ENCODE measurements around the gene TBC1D4. TPM values are rescaled to one million over a fixed set of nuclear protein-coding genes. Genes with fewer than 3 reads are reported as not detected.
A peak's percentile ranks its signal among the peaks of the same experiment; 100 is the strongest.

Gene TBC1D4
- total RNA-seq, 4 donors from 2014 or later, result 14.9 to 20.8 (median 16.6) TPM

DNA sequence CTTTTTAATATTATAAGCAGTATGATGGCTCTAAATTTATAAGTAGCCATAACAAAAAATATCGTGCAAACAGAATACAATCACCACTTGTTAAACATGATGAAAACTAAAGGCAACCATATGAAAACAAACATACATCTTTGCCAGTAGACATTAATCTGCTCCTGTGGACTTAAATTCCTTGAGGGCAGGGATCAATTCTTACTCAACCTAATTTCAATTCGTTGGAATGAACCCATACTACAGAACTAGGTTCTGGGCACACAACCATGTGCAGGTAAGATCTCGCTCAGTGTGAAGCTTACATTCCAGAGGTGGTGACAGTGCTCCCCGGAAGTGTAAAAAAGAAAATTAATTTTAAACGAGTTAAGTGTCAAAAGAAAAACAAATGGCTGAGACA lies 13.4 kb downstream of the TBC1D4 start:
- H3K36me3 ChIP-seq, result no peaks in the 10 kb centered on the region
- peaks cover 0 to 51% (median 5%) of the 10 kb centered on the region in 3 donors for H3K4me1 ChIP-seq
- no peaks in the 10 kb centered on the region for H3K9me3 ChIP-seq
- peak overlapping the region in 3 of 4 donors; percentile 31 to 62 (median 45) for H3K27ac ChIP-seq
- no peak overlapping the region for H3K4me3 ChIP-seq
- WGBS, 2 donors, result 33 to 45% methylated on average over 5 of the region's 5 CpGs
- no peak for DNase-seq
- intact Hi-C loops (cut with DNase I), result no loop called here
- TF ChIP-seq, protein P1, sequence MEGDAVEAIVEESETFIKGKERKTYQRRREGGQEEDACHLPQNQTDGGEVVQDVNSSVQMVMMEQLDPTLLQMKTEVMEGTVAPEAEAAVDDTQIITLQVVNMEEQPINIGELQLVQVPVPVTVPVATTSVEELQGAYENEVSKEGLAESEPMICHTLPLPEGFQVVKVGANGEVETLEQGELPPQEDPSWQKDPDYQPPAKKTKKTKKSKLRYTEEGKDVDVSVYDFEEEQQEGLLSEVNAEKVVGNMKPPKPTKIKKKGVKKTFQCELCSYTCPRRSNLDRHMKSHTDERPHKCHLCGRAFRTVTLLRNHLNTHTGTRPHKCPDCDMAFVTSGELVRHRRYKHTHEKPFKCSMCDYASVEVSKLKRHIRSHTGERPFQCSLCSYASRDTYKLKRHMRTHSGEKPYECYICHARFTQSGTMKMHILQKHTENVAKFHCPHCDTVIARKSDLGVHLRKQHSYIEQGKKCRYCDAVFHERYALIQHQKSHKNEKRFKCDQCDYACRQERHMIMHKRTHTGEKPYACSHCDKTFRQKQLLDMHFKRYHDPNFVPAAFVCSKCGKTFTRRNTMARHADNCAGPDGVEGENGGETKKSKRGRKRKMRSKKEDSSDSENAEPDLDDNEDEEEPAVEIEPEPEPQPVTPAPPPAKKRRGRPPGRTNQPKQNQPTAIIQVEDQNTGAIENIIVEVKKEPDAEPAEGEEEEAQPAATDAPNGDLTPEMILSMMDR (IDR thresholded peaks at IDR 0.05), result no peak
- no peak for TF ChIP-seq POLR2A (IDR thresholded peaks at IDR 0.05)
- no peaks in the 10 kb centered on the region for H3K27me3 ChIP-seq

DNA sequence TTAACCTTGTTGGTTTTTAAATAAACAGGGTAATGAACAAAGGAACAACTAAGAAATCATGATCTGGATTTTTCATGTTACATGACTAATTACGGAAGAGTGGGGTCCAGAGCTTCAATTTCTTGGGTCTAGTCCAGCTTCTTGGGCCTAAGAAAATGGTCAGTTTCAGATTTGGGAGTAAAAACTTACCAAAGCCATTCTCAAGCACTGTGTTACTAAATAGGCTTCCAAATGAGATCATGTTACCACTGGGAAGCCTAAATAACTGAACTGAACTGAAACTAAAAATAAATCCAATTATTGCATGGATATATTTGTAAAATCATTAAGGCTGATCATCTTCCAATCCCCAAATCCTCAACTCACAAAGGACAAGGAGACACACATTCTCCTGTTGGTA lies 13.9 kb downstream of the TBC1D4 start:
- Histone ChIP-seq H3K4me3 (no peak overlapping the region), H3K36me3 (no peaks in the 10 kb centered on the region), H3K9me3 (no peaks in the 10 kb centered on the region), H3K27ac (peak overlapping the region; percentile 12 to 62 (median 26)), H3K27me3 (no peaks in the 10 kb centered on the region), H3K4me1 (peaks cover 0 to 51% (median 5%) of the 10 kb centered on the region in 3 donors)
- 30 to 57% methylated on average over 1 of the region's 1 CpG for WGBS, 2 donors
- no peak for TF ChIP-seq POLR2A (IDR thresholded peaks at IDR 0.05)
- TF ChIP-seq, protein P1 (IDR thresholded peaks at IDR 0.05), result no peak
- intact Hi-C loops (cut with DNase I), result no loop called here
- no peak for DNase-seq

DNA sequence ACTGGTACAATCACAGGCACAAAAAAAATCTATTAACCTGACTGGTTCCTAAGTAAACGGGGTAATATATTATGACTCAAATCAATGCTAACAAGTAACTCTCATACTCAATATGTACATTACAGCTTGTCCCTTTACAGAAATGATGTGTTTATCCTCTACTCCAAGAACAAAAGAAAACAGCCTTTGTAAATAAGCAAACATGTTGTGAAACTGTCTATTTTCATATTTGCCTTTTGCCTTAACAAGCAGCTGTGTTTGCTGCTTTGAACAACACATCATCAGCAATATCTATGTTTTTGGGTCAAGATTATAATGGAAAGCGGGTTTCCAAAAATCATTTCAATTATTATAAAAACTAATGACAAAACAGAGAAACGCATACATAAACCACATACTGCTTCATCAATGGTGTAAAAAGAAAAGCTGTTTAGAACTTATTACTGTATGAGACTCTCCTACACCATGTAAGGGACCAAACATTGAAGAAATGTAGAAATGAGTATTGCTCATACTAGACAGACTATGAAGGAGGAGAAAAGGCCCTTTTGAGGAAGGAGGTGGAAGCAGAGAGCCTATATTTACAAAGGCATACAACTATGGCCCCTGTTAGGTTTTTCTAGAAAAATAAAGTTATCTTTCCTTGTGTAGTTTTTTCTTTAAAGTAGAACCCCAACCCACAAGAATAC lies 14.8 kb downstream of the TBC1D4 start:
- WGBS, 2 donors, result 83 to 89% methylated on average over 3 of the region's 3 CpGs

DNA sequence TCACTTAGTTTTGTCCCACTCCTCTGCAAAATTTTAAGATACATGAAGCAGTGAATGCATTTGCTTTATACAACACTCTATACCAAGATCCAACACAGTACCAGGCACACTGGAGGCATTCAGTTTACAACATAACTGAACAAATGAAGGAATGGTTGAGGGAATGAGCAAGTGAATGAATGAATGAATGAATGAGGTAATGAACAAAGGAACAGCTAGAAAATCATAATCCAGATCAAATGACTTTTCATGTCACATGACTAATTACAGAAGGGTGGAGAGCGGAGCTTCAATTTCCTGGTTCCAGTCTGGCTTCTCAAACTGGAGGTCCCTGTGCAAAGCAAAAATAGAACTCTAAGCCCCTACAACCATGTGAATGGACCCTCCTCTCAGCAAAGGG lies 16.7 kb downstream of the TBC1D4 start:
- H3K36me3 ChIP-seq, result no peaks in the 10 kb centered on the region

More for the DNA sequence above, 14.8 kb downstream of the TBC1D4 start:
- no peak for TF ChIP-seq POLR2A (IDR thresholded peaks at IDR 0.05)
- TF ChIP-seq, protein P1 (IDR thresholded peaks at IDR 0.05), result no peak
- no peak overlapping the region for H3K4me3 ChIP-seq
- peaks cover 0 to 51% (median 5%) of the 10 kb centered on the region in 3 donors for H3K4me1 ChIP-seq
- peak overlapping the region in 2 of 4 donors; percentile 31 to 62 for H3K27ac ChIP-seq
- no peaks in the 10 kb centered on the region for H3K9me3 ChIP-seq
- intact Hi-C loops (cut with DNase I), result no loop called here
- H3K36me3 ChIP-seq, result no peaks in the 10 kb centered on the region
- no peaks in the 10 kb centered on the region for H3K27me3 ChIP-seq
- no peak for DNase-seq

DNA sequence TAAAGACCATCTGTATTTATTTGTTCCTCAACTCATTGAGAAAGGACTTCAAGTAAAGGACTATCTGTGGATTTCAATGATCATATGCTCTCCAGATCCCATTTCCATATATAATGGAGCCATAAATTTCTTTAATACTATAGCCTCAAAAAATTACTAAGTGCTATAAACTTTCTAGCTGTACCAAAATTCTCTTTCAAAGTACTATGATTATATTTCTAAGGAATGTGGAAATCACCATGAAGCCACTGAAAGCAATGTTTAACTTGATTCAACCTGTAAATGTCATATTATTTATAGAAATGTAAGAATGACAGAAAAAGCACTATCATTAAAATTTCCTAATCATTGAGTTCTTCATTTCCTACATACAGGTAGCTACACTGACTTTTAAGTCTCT lies 20.7 kb downstream of the TBC1D4 start:
- Histone ChIP-seq H3K4me3 (no peak overlapping the region), H3K27ac (no peak overlapping the region), H3K36me3 (peaks cover 0 to 5% (median 0%) of the 10 kb centered on the region in 3 donors), H3K27me3 (no peaks in the 10 kb centered on the region), H3K9me3 (no peaks in the 10 kb centered on the region), H3K4me1 (peaks cover 0 to 49% (median 5%) of the 10 kb centered on the region in 3 donors)
- DNase-seq, result no peak
- intact Hi-C loops (cut with DNase I), result no loop called here
- no peak for TF ChIP-seq POLR2A (IDR thresholded peaks at IDR 0.05)
- TF ChIP-seq, protein P1 (IDR thresholded peaks at IDR 0.05), result no peak

More for the DNA sequence above, 16.7 kb downstream of the TBC1D4 start:
- Histone ChIP-seq H3K4me1 (peaks cover 0 to 51% (median 5%) of the 10 kb centered on the region in 3 donors), H3K27ac (no peak overlapping the region), H3K9me3 (no peaks in the 10 kb centered on the region), H3K4me3 (no peak overlapping the region), H3K27me3 (no peaks in the 10 kb centered on the region)
- WGBS, 2 donors, result 82 to 95% methylated on average over 1 of the region's 1 CpG
- intact Hi-C loops (cut with DNase I), result no loop called here
- TF ChIP-seq POLR2A (IDR thresholded peaks at IDR 0.05), result no peak
- TF ChIP-seq, protein P1 (IDR thresholded peaks at IDR 0.05), result no peak
- no peak for DNase-seq

Measured in esophagus squamous epithelium (tissue), 5 donors.